H1 (cell line): ENCODE measurements around the gene ZAP70. TPM values are rescaled to one million over a fixed set of nuclear protein-coding genes. Genes with fewer than 3 reads are reported as not detected.

ENCODE experiments used
- BRCA1 ChIP-seq: IDR thresholded peaks from 2 replicates; pipeline ENCODE4 v1.6.1; 2012; ENCODE audit warnings: low read depth, low read length, improper control_type of control experiment
- CHD7 ChIP-seq: fragments of 300-600 bp; sonication (generic); IDR thresholded peaks from 2 replicates; pipeline ENCODE4 v1.7.1; 2012; ENCODE audit warnings: low read length, moderate library complexity, mild to moderate bottlenecking, inconsistent platforms; ENCODE audit not compliant: insufficient replicate concordance
- CTCF ChIP-seq, 3 experiments: IDR thresholded peaks; 1 replicate in 2 of 3; 2 replicates in 1 of 3; pipeline versions ENCODE4 v1.5.1 to v1.6.1; 2011; ENCODE audit warnings: low read length in 3 of 3, mild to moderate bottlenecking in 3 of 3, inconsistent platforms in 2 of 3, low read depth in 1 of 3, moderate library complexity in 1 of 3; ENCODE audit not compliant: insufficient read depth in 1 of 3; ENCODE audit errors: control extremely low read depth in 1 of 3
- GTF2F1 ChIP-seq: IDR thresholded peaks from 2 replicates; pipeline ENCODE4 v1.6.1; 2012; ENCODE audit warnings: low read depth, low read length, improper control_type of control experiment, borderline replicate concordance
- HDAC6 ChIP-seq: IDR thresholded peaks from one replicate; pipeline ENCODE4 v1.7.1; 2012; ENCODE audit warnings: low read depth, mild to moderate bottlenecking, inconsistent platforms, low read length, moderate library complexity
- JUN ChIP-seq: IDR thresholded peaks from 2 replicates; pipeline ENCODE4 v1.6.1; 2011; ENCODE audit warnings: low read depth, mild to moderate bottlenecking, improper control_type of control experiment, low read length
- PHF8 ChIP-seq: fragments of 200-600 bp; sonication (generic); conservative IDR thresholded peaks from 2 replicates; pipeline ENCODE4 v1.7.1; 2012; ENCODE audit warnings: low read depth, mild to moderate bottlenecking, inconsistent platforms, low read length, moderate library complexity
- polyA plus RNA-seq, 7 experiments: library from polyadenylated mRNA; depleted of rRNA in 3 of 7; stranded (reverse) in 5 of 7; unstranded in 2 of 7; fragments of >200 nt in 5 of 7; fragments of 200-250 nt in 2 of 7; gene quantifications; 1 replicate in 5 of 7; 2 replicates in 1 of 7; 4 replicates in 1 of 7; pipeline versions ENCODE4 v1.2.1 to v1.2.3, GENCODE V29; 2011 to 2013; ENCODE audit warnings: missing spikeins in 2 of 7, mixed read lengths in 2 of 7
- total RNA-seq: library from RNA; stranded (reverse); fragmentation: NEBNext Ultra II Directional; extraction: Animal tissue kit (Norgen Biotek cat#: 25700); gene quantifications from 2 replicates; pipeline ENCODE4 v1.2.1, GENCODE V29; 2021

Gene ZAP70
- total and polyA plus RNA-seq, 2 of the 8 experiments (the other 6 are each of a cell fraction or from before 2014, with no cell fraction given): 0.15 TPM; not detected in 1

GRCh38 chr2:97736608-97737330, 23.4 kb downstream of the ZAP70 start (continued):
- TF ChIP-seq CHD7: no peak
- no peak for TF ChIP-seq GTF2F1
- TF ChIP-seq BRCA1: no peak
- no peak for TF ChIP-seq CTCF (IDR thresholded peaks at IDR 0.05; ENCODE audit: control extremely low read depth in 1 of 3, insufficient read depth in 1 of 3, low read depth in 1 of 3, low read length in 3 of 3)
- no peak for TF ChIP-seq JUN
- TF ChIP-seq HDAC6: no peak
- no peak for TF ChIP-seq PHF8
